PC-3 (cell line): ENCODE measurements around the gene CHAT.

ENCODE experiments used
- CTCF ChIP-seq: fragments of 300-600 bp; sonication (generic); conservative IDR thresholded peaks from 2 replicates; pipeline ENCODE4 v1.5.1; 2017; ENCODE audit warnings: antibody characterized with exemption, low read depth, mild to moderate bottlenecking, low read length
- EZH2 ChIP-seq: fragments of 300-600 bp; sonication (generic); IDR thresholded peaks from one replicate; pipeline ENCODE4 v1.6.1; 2017; ENCODE audit warnings: antibody characterized with exemption, mild to moderate bottlenecking, low read length; ENCODE audit not compliant: unreplicated experiment

- TF ChIP-seq CTCF, result no peak
- TF ChIP-seq EZH2, result no peak
These were observed 46.0 kb upstream of the CHAT start for GRCh38 chr10:49567810-49568209.
